ENCODE measurements around the gene F2RL2. TPM values are rescaled to one million over a fixed set of nuclear protein-coding genes. Genes with fewer than 3 reads are reported as not detected.

The F2RL2 gene
- total and polyA plus RNA-seq, 10 of the 15 experiments (the other 5 are each of a cell fraction or from before 2014, with no cell fraction given), result 0.03 to 0.24 (median 0.08) TPM; not detected in 5

DNA sequence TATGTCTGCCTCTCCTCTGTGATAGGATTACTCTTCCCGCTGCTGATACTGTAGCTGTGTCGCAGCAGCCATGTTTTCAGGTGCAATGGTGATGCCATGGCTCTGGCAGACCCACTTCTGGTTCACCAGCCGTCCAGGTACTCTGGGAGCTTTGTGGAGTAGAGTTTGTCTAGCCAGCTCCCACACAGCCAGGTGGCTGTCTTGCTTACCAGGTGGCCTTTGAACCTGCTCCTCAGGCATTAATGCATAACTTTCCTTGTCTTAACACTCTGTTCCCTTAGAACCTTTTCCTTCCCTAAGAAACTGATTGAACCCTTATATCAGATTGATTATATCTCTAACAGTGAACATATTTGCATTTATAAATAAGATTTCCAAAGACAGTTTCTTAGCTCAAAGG, 42.2 kb downstream of the F2RL2 start:
- H3K27me3 ChIP-seq (replicated peaks in 1 of 2; ENCODE audit: control insufficient read depth in 2 of 2, insufficient read depth in 2 of 2, low read length in 1 of 2), result no peaks in the 10 kb centered on the region
- BruUV-seq (replicated peaks), result no TSS peak
- in situ Hi-C loops (cut with MboI), result no loop called here
- intact Hi-C loops (cut with micrococcal nuclease; ENCODE audit: unreplicated experiment), result loop anchor here (10.0 kb wide), 2 partner anchors 246 to 506 kb away; no protein-coding TSS in a partner anchor
- H3K36me3 ChIP-seq (ENCODE audit: control insufficient read depth in 2 of 2, insufficient read depth in 2 of 2, low read length in 1 of 2), result no peaks in the 10 kb centered on the region
- DNase-seq (ENCODE audit: low read depth, low spot score) (no peak), ATAC-seq (no peak), FAIRE-seq (no peak)
- TF ChIP-seq STAT3 (IDR thresholded peaks at IDR 0.05; ENCODE audit: low read depth, low read length) (no peak), CREB1 (IDR thresholded peaks at IDR 0.05; ENCODE audit: low read depth) (no peak), ETV6 (conservative IDR thresholded peaks at IDR 0.05 in 1 of 2, IDR thresholded peaks at IDR 0.05 in 1 of 2; ENCODE audit: borderline replicate concordance in 1 of 2, low read depth in 1 of 2) (no peak), ESRRA (IDR thresholded peaks at IDR 0.05; ENCODE audit: low read length) (no peak), MYC (IDR thresholded peaks at IDR 0.05; ENCODE audit: insufficient read depth, insufficient read length, insufficient replicate concordance, low read length, severe bottlenecking) (no peak), ZNF622 (IDR thresholded peaks at IDR 0.05) (no peak), HDAC2 (IDR thresholded peaks at IDR 0.05) (no peak), SRF (IDR thresholded peaks at IDR 0.05; ENCODE audit: low read depth in 2 of 2, low read length in 2 of 2) (no peak), NR2C2 (IDR thresholded peaks at IDR 0.05; ENCODE audit: borderline replicate concordance, control insufficient read depth, insufficient read length, low read depth) (no peak), STAT1 (conservative IDR thresholded peaks at IDR 0.05) (no peak), SKIL (IDR thresholded peaks at IDR 0.05; ENCODE audit: low read depth, poor library complexity, severe bottlenecking) (no peak), SPI1 (IDR thresholded peaks at IDR 0.05; ENCODE audit: borderline replicate concordance, insufficient read depth, low read depth, low read length) (no peak), ASH2L (IDR thresholded peaks at IDR 0.05; ENCODE audit: borderline replicate concordance, low read depth) (no peak), ZBTB33 (IDR thresholded peaks at IDR 0.05) (no peak), NFIC (IDR thresholded peaks at IDR 0.05; ENCODE audit: low read depth, low read length) (no peak), KAT2A (conservative IDR thresholded peaks at IDR 0.05; ENCODE audit: control insufficient read depth, low read depth, low read length) (no peak)
- TF ChIP-seq, protein P1, sequence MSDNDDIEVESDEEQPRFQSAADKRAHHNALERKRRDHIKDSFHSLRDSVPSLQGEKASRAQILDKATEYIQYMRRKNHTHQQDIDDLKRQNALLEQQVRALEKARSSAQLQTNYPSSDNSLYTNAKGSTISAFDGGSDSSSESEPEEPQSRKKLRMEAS (IDR thresholded peaks at IDR 0.05; ENCODE audit: low read depth, low read length), result no peak
- TF ChIP-seq, protein P2, sequence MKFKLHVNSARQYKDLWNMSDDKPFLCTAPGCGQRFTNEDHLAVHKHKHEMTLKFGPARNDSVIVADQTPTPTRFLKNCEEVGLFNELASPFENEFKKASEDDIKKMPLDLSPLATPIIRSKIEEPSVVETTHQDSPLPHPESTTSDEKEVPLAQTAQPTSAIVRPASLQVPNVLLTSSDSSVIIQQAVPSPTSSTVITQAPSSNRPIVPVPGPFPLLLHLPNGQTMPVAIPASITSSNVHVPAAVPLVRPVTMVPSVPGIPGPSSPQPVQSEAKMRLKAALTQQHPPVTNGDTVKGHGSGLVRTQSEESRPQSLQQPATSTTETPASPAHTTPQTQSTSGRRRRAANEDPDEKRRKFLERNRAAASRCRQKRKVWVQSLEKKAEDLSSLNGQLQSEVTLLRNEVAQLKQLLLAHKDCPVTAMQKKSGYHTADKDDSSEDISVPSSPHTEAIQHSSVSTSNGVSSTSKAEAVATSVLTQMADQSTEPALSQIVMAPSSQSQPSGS (IDR thresholded peaks at IDR 0.05; ENCODE audit: low read length), result no peak
- no peak overlapping the region for H3K27ac ChIP-seq (ENCODE audit: control insufficient read depth, insufficient read depth)
- no peak overlapping the region for H3K4me3 ChIP-seq
- H3K9me3 ChIP-seq (replicated peaks; ENCODE audit: control insufficient read depth, insufficient read depth, low read length), result no peaks in the 10 kb centered on the region
- ChIA-PET POLR2A (interaction anchor here (0.9 to 1.2 kb wide), 2 partner anchors 38 to 177 kb away, joined by 3 to 7 read pairs; no protein-coding TSS in a partner anchor), CTCF (interaction anchor here (0.7 to 4.5 kb wide), 12 partner anchors 9 to 846 kb away, joined by 3 to 94 read pairs (median 10); partner anchors contain the start of gene IQGAP2), RAD21 (ENCODE audit: unreplicated experiment) (interaction anchor here (1.0 to 5.4 kb wide), 9 partner anchors 9 to 230 kb away, joined by 3 to 127 read pairs (median 12); partner anchors contain the start of gene IQGAP2), SMC1A (ENCODE audit: uncharacterized antibody, unreplicated experiment) (interaction anchor here (0.8 to 4.8 kb wide), 11 partner anchors 10 to 325 kb away, joined by 3 to 81 read pairs (median 28); partner anchors contain the start of gene IQGAP2)
- H3K4me2 ChIP-seq (ENCODE audit: control insufficient read depth, insufficient read depth), result no peak overlapping the region
- H3K79me2 ChIP-seq (ENCODE audit: control insufficient read depth, insufficient read depth, low read length), result no peaks in the 10 kb centered on the region
- no peak overlapping the region for H3K9ac ChIP-seq (ENCODE audit: control insufficient read depth, insufficient read depth, low read length)
- H3K4me1 ChIP-seq (ENCODE audit: control insufficient read depth, insufficient read depth, low read length), result peaks cover 14% of the 10 kb centered on the region; the same call in 1 of the 2 replicates
- H2AFZ ChIP-seq (ENCODE audit: control insufficient read depth, low read depth, low read length), result no peak overlapping the region
- no peaks in the 10 kb centered on the region for H4K20me1 ChIP-seq (ENCODE audit: control insufficient read depth, insufficient read depth)
- 79% methylated on average over 3 of the region's 3 CpGs for WGBS (ENCODE audit: insufficient coverage, insufficient replicate concordance, low lambda C conversion rate, missing lambda C conversion rate)
